Lower leg skin (tissue), 4 donors: ENCODE measurements around the gene PTPN18. TPM values are rescaled to one million over a fixed set of nuclear protein-coding genes. Genes with fewer than 3 reads are reported as not detected.

ENCODE experiments used
- DNase-seq, 2 donors: peaks; one replicate each; pipeline ENCODE4 v3.0.0-alpha.2; 2019; ENCODE audit warnings: low spot score in 2 of 2
- H3K4me3 ChIP-seq: fragments of 200-600 bp; sonication (generic); 2 replicates; pipeline ENCODE4 v1.5.1; 2017; ENCODE audit warnings: mild to moderate bottlenecking, low read depth; ENCODE audit not compliant: poor library complexity, severe bottlenecking
- CTCF ChIP-seq, 3 donors: fragments of 450-650 bp; IDR thresholded peaks; one replicate each; pipeline ENCODE4 v1.5.1; 2016; ENCODE audit warnings: antibody characterized with exemption in 3 of 3, mild to moderate bottlenecking in 3 of 3, moderate library complexity in 2 of 3
- POLR2A ChIP-seq, 2 donors: fragments of 450-650 bp; IDR thresholded peaks; one replicate each; pipeline ENCODE4 v1.6.1; 2016 to 2017; ENCODE audit warnings: antibody characterized with exemption in 2 of 2, mild to moderate bottlenecking in 1 of 2, moderate library complexity in 1 of 2
- WGBS, 2 donors: methylation state at CpG; one replicate each; pipeline ENCODE4 v1.1.5; 2018; 5-methylcytosine and 5-hydroxymethylcytosine counted together
- intact Hi-C: fragments of 100-400 bp; cut with DNase I; formaldehyde crosslinking; loops from one replicate; pipeline ENCODE4 v1.15.0; 2023; ENCODE audit warnings: low total_unique reads
- total RNA-seq, 4 donors: library from RNA; depleted of rRNA; stranded (reverse); fragments of >200 nt; gene quantifications; one replicate each; pipeline ENCODE4 v1.1.0, GENCODE V29; 2016

Gene PTPN18
- total RNA-seq, 4 donors from 2014 or later: 18.7 to 31.1 (median 25.4) TPM

GRCh38 chr2:130316596-130316995, 39.3 kb upstream of the PTPN18 start:
- 0 to 12% methylated on average over 1 of the region's 1 CpG for WGBS, 2 donors
- intact Hi-C loops: no loop called here
- TF ChIP-seq POLR2A (IDR thresholded peaks at IDR 0.05) (no peak), CTCF (IDR thresholded peaks at IDR 0.05) (no peak)
- no peak for DNase-seq
- H3K4me3 ChIP-seq: no peak overlapping the region

GRCh38 chr2:130318906-130319305, 37.0 kb upstream of the PTPN18 start:
- no peak for DNase-seq
- no peak overlapping the region for H3K4me3 ChIP-seq
- intact Hi-C loops: no loop called here
- no peak for TF ChIP-seq CTCF (IDR thresholded peaks at IDR 0.05)
- TF ChIP-seq POLR2A (IDR thresholded peaks at IDR 0.05): no peak
- WGBS, 2 donors: 77 to 85% methylated on average over 5 to 7 of the region's 7 CpGs

- no peak overlapping the region for H3K4me3 ChIP-seq
- TF ChIP-seq POLR2A (IDR thresholded peaks at IDR 0.05) (no peak), CTCF (IDR thresholded peaks at IDR 0.05) (no peak)
- intact Hi-C loops: no loop called here
- DNase-seq: no peak
- WGBS, 2 donors: 87 to 94% methylated on average over 3 of the region's 3 CpGs
Observed at GRCh38 chr2:130319536-130319935, 36.3 kb upstream of the PTPN18 start.

DNA sequence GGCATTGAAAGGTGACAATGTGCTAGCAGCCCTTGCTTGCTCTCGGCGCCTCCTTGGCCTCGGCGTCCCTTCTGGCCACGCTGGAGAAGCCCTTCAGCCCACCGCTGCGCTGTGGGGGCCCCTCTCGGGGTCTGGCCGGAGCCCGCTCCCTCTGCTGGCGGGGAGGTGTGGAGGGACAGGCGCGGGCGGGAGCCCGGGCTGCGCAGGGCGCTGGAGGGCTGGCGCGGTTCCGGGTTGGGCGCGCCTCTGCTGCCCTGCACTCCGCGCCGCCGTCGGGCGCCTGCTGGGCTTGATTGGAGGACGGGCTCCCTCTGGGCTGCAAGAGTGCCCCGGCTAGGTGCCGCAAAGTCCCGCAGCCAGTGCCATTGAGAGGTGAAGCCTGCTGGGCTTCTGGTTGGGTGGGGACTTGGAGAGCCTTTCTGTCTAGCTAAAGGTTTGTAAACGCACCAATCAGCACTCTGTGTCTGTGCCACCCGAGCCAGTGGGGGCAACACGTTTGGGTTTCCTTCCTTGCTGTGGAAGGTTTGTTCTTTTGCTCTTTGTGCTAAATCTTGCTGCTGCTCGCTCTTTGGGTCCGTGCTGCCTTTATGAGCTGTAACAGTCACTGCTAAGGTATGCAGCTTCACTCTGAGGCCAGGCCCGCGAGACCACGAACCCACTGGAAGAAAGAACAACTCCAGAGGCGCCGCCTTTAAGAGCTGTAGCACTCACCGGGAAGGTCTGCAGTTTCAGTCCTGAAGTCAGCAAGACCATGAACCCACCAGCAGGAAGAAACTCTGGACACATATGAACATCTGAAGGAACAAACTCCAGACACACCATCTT, 27.9 kb upstream of the PTPN18 start:
- intact Hi-C loops: no loop called here
- TF ChIP-seq CTCF (IDR thresholded peaks at IDR 0.05): no peak
- no peak for TF ChIP-seq POLR2A (IDR thresholded peaks at IDR 0.05)
- 57 to 76% methylated on average over 17 to 43 of the region's 43 CpGs for WGBS, 2 donors
- no peak overlapping the region for H3K4me3 ChIP-seq
- DNase-seq: no peak

DNA sequence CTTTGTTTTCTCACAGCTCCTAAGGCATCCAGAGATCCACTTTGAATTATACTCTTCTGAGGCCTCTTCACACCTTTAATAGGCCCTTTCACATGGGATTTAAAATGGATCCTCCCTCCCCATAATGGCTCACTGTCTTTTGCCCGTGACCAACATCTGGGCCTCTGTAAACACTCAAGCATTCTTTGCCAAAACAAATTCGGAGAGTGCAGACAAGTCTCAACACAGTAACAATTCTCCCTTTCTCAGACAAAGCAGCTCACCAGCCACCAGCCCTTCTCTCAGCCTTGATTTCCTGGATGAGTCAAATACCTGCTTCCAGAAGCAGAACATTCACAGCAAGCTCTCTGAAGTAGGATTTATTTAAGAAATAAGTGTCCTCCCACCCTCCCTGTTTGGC, 27.1 kb upstream of the PTPN18 start:
- intact Hi-C loops: no loop called here
- TF ChIP-seq CTCF (IDR thresholded peaks at IDR 0.05) (no peak), POLR2A (IDR thresholded peaks at IDR 0.05) (no peak)
- H3K4me3 ChIP-seq: no peak overlapping the region
- 20 to 24% methylated on average over 2 of the region's 2 CpGs for WGBS, 2 donors
- DNase-seq: no peak
